A673 (cell line): ENCODE results near the gene MAN2B2. TPM values are rescaled to one million over a fixed set of nuclear protein-coding genes. Genes with fewer than 3 reads are reported as not detected.

Experiments
- total RNA-seq: library from RNA; stranded (reverse); gene quantifications from 2 replicates; pipeline ENCODE4 v1.2.3, GENCODE V29; 2021

The MAN2B2 gene
- total RNA-seq, 1 experiment from 2014 or later, result 14.9 TPM

Other genes starting within 250 kb of the MAN2B2 start
- 0.20 TPM in 1 of 2 replicates, not detected in the other for gene PPP2R2C, start 102.6 kb upstream of the MAN2B2 start, total RNA-seq
- 391 and 402 TPM in 2 replicates for gene MRFAP1, start 65.5 kb downstream of the MAN2B2 start, total RNA-seq
- 0.45 and 0.98 TPM in 2 replicates for gene S100P, start 118.7 kb downstream of the MAN2B2 start, total RNA-seq
- gene MRFAP1L1, start 134.7 kb downstream of the MAN2B2 start, total RNA-seq, result 60.8 and 61.0 TPM in 2 replicates
- 12.3 and 13.2 TPM in 2 replicates for gene BLOC1S4, start 141.0 kb downstream of the MAN2B2 start, total RNA-seq
- 30.2 and 33.3 TPM in 2 replicates for gene KIAA0232, start 207.5 kb downstream of the MAN2B2 start, total RNA-seq